Measurements from ENCODE around the gene CTDSPL.

Gene CTDSPL

DNA sequence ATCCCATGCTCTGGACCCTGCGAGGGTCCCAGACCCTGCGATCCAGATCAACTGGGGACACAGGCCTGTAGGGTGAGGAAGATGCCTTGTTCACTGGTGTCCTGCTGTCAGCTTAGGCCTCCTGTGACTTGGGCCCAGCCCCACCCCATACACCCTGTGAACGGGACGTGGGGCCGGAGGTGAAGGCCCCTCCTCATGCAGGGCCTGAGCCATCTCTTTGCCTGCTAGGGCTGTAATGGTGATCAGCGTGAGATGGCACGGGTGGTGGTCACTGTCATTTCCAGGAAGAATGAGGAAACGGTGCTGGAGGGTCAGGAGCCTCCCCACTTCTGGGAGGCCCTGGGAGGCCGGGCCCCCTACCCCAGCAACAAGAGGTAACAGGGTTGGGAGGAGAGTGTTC, 141.3 kb downstream of the CTDSPL start:
- DNase-seq (ENCODE audit: low spot score): no peak

GRCh38 chr3:38003371-38003816, 141.7 kb downstream of the CTDSPL start:
- peak; percentile 36 for DNase-seq (ENCODE audit: low spot score)

DNA sequence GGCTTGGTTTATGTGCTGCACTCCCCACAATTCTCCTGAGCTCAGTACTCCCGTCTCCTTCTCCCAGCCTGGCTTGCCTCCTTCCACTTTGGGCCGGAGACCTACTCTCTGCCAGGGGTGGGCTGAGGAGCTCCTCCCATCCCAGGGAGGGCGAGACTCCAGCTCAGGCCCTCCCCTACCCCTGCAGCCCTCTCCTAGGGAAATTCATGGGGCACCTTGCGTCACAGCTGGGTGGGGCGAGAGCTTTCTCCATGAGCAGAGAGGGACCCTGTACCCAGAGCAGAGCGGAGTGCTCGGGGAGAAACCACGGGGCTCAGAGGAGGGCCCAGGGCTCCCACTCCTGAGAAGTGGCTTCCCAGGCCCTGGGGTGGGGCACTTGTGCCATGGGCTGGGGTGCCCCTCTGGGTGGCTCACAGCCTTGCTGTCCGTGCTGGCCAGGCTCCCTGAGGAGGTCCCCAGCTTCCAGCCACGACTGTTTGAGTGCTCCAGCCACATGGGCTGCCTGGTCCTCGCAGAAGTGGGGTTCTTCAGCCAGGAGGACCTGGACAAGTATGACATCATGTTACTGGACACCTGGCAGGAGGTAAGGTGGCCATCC, 142.2 kb downstream of the CTDSPL start:
- no peak for DNase-seq (ENCODE audit: low spot score)

DNA sequence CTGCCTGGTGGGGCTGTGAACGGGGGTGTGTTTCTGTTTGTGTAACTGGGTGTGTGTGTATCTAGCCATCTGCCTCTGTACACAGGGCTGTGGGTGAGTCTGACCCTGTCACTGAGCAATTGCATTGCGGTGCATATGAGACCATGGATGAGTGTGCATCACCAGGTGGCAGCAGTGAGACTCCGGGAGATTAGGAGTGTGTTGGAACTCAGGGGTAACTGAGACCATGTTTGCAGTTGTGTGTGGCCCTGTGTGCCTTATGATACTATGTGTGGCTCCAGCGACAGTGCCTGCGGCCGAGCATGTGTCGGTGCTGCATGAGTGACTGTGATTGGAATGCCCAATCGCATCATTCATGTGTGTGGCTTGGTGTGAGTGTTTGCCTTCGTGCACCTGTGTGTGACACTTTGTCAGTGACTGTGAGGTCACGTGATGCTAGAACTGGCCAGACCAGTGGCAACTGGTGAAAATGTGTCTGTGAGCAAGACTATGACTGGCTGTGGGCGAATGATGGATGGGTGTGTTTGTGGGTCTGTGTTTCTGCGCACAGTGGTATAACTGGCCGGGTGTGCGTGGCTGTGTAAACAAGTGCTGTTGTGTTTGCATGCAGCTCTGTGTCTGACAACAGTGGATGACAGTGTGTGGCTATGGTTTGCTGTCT, 142.9 kb downstream of the CTDSPL start:
- peak; percentile 38 for DNase-seq (ENCODE audit: low spot score)

DNA sequence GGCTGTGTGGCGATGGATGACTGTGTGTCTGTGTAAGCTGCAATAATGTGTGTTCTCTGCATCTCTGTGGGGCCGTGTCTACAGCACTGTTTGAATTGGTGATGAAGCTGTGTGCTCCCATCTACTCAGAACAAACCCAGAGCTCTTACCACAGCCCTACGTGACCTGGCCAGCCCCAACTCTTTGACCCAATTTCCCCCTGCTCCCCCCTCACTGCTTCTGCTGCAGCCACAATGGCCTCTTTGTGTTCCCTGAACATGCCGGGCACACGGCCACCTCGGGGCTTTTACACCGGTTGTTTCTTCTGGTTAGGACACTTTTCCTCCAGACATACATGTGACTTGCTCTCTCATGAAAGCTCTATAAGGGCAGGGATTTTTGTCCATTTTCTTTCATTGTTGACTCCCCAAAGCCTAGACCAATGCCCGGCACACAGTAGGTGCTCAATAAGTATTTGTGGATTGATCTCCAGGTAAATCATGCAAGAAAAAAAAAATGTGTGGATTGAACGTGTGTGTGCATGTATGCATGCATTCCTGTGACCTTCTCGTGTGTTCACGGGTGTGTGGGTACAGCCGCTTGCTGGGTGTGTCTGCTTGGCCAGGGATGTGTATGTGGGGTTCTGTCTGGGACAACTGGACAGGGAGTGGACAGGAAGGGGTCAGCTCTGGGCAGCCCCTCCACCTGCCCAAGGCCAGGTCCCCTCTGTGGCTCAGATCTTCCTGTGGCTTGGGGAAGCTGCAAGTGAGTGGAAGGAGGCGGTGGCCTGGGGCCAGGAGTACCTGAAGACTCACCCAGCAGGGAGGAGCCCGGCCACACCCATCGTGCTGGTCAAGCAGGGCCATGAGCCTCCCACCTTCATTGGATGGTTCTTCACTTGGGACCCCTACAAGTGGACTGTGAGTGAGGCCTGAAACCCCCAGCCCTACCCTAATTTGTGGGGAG, 143.7 kb downstream of the CTDSPL start:
- no peak for DNase-seq (ENCODE audit: low spot score)

GRCh38 chr3:38006031-38006430, 144.4 kb downstream of the CTDSPL start:
- no peak for DNase-seq (ENCODE audit: low spot score)

- DNase-seq (ENCODE audit: low spot score): no peak
Observed at GRCh38 chr3:38006445-38006995, 144.8 kb downstream of the CTDSPL start.

DNA sequence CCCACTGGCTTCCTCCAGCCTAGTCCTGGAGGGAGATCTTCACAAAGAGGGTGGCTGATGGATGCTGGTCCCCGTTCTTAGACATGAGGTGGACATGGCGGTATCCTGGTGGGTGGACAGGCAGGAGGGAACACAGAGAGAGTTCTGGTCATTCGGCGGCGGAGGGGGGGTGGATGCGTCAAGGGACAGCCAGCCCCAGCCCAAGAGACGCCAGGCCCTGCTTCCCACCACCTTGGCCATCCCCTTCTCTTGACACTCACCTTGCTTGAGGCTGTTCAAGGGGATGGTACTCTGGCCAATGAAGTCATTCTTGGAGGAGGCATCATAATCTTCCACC, 146.0 kb downstream of the CTDSPL start:
- DNase-seq (ENCODE audit: low spot score): no peak

GRCh38 chr3:38008191-38008701, 146.6 kb downstream of the CTDSPL start:
- DNase-seq (ENCODE audit: low spot score): no peak

GRCh38 chr3:38008971-38009580, 147.4 kb downstream of the CTDSPL start:
- DNase-seq (ENCODE audit: low spot score): no peak

DNA sequence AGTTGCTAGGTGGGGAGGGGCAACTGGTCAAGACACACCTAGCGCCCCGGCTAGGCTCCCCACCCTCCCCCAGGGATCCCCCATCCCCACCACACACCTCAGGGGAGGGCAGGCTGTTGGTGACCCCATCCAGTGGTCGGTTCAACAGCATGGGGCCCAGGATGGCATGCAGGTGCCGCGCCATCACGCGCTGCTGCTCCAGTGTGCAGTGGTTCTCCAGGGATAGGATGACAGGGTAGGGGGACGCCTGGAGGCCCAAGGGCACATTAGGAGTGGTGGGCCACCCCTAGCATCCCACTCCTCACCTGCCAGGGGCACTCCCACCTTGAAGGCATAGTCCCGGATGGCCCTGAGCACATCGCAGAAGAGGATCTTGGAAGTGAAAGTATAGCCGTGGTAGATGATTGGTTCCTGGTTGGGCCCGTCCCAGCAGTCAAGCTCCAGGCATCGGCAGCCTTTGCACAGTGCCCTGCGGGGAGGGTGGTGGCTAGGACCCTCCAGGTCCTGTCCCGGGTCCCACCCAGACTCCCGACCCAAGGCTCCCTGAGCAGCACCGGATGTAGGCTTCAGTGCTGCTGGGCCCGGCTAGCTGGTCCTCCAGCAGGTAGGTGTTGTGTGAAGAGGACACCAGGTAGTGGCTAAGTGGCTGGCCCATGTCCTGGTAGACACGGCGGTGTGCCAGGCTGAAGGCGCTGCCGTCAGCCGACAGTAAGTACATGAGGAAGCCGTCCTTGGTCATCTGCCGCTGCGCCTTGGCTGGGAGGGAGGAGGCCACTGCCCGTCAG, 148.3 kb downstream of the CTDSPL start:
- no peak for DNase-seq (ENCODE audit: low spot score)

- no peak for DNase-seq (ENCODE audit: low spot score)
Observed at GRCh38 chr3:38011111-38011510, 149.4 kb downstream of the CTDSPL start.

GRCh38 chr3:38015485-38015884, 153.8 kb downstream of the CTDSPL start:
- no peak for DNase-seq (ENCODE audit: low spot score)

- DNase-seq (ENCODE audit: low spot score): no peak
Observed at GRCh38 chr3:38015984-38016383, 154.3 kb downstream of the CTDSPL start.

- no peak for DNase-seq (ENCODE audit: low spot score)
Observed at GRCh38 chr3:38016410-38016809, 154.7 kb downstream of the CTDSPL start.

- DNase-seq (ENCODE audit: low spot score): no peak
Observed at GRCh38 chr3:38016847-38017444, 155.3 kb downstream of the CTDSPL start.

DNA sequence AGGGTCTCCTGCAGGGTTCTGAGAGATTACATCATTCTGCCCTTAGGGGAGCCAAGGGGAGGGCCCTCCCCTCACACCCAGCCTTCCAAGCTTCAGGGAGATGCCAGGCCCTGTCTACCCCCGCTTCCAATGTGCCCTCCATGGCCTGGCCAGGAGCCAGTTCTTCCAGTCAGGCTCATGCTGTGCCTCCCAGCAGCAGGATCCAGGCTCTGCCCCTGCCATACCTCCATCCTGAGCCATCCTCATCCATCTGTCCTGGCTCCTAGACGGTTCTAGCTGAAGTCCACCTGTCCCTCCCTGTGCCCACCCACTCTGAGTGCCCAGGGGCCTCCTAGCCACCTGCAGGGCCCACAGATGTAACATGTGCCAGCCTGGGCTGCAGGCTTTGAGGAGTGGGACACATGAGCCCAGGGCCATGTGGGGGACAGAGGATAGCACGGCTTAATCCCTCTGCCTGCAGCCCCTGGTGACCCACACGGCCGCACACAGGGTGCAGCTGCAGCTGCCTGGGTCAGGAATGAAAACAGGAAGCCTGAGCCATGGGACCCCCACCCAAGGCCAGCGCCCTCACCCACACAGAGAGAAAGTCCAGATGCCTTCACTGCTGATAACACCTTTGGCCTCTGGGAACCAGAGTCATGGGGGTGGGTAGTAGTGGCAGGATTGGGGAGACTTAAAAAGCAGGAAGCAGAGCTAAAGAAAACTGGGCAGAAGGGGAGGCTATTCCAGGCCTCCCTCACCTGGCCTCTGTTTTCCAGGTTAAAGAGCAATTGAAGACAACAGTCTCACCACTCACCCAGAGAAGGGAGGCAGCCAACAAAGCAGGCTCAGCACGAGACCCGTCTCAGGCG, 156.0 kb downstream of the CTDSPL start:
- no peak for DNase-seq (ENCODE audit: low spot score)

DNA sequence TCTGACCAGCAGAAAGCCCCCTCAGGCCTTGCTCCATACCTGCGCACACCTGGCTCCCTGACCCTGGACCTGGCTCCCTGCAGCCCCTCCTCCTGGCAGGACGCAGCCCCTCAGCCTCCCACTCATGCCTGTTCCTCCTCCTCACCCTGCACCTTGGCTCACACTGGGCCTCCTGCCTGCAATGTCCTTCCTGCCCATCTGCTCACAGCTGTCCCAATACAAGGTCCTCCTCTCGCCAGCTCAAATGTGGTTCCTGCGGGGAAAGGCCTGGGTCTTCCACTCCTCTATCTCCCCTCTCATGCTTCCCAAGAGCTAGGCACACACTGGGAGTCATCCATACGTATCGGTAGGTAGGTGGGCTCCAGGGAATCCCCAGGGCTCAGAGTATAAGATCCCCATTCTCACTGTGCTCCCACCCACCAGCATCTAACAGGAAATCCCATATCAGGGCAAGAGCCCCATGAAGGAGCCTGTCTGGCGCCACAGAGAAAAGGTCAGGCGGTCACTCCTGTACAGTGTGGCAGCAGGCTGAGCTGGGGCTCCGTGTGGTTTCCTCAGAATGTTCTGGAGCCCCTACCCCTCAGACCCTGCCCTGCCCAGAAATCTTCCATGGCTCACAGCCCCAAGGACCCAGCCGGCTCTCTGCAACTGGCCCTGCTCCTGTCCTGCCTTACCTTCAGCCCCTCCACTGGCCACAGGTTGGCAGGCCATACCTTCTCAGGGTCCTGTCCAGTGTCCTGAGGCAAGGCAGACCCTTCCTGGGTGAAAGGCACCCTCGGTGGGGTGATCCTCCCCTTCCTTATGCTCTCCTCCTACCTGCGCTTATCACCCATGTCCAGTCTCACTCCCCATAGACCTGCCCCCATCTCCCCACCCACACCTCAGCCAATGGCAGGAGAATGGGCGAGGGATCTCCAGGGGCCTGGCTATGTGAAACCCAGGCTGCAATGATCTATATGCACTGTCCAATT, 156.9 kb downstream of the CTDSPL start:
- DNase-seq (ENCODE audit: low spot score): no peak

Measured in kidney capillary endothelial cell (primary cell).